Cardiac fibroblast (primary cell): Measurements from ENCODE around the gene DNAAF3.

Experiments
- DNase-seq, 2 donors: peaks; one replicate each; pipeline versions ENCODE4 v3.0.0 to v3.0.0-alpha.2; 2010; ENCODE audit warnings: low read depth in 2 of 2
- H3K4me3 ChIP-seq, 2 donors: replicated peaks in 1 of 2; 1 replicate in 1 of 2; 2 replicates in 1 of 2; pipeline ENCODE4 v1.5.1; 2011; ENCODE audit warnings: low read depth in 2 of 2, low read length in 2 of 2, mild to moderate bottlenecking in 2 of 2, moderate library complexity in 1 of 2
- TF ChIP-seq, protein P1 (sequence below): IDR thresholded peaks from one replicate; pipeline ENCODE4 v1.5.1; 2011; ENCODE audit warnings: low read depth, mild to moderate bottlenecking, low read length, inconsistent platforms

The DNAAF3 gene

GRCh38 chr19:55114566-55115145 lies 51.8 kb downstream of the DNAAF3 start:
- H3K4me3 ChIP-seq, result no peak overlapping the region
- DNase-seq, result no peak
- TF ChIP-seq, protein P1, sequence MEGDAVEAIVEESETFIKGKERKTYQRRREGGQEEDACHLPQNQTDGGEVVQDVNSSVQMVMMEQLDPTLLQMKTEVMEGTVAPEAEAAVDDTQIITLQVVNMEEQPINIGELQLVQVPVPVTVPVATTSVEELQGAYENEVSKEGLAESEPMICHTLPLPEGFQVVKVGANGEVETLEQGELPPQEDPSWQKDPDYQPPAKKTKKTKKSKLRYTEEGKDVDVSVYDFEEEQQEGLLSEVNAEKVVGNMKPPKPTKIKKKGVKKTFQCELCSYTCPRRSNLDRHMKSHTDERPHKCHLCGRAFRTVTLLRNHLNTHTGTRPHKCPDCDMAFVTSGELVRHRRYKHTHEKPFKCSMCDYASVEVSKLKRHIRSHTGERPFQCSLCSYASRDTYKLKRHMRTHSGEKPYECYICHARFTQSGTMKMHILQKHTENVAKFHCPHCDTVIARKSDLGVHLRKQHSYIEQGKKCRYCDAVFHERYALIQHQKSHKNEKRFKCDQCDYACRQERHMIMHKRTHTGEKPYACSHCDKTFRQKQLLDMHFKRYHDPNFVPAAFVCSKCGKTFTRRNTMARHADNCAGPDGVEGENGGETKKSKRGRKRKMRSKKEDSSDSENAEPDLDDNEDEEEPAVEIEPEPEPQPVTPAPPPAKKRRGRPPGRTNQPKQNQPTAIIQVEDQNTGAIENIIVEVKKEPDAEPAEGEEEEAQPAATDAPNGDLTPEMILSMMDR, result no peak

- peak; percentile 90 to 95 for DNase-seq
- TF ChIP-seq, protein P1, result no peak
- no peak overlapping the region for H3K4me3 ChIP-seq
These were observed 52.8 kb downstream of the DNAAF3 start for GRCh38 chr19:55113570-55114039.

GRCh38 chr19:55112777-55113569 lies 53.4 kb downstream of the DNAAF3 start:
- no peak overlapping the region for H3K4me3 ChIP-seq
- DNase-seq, result no peak
- TF ChIP-seq, protein P1, result no peak

DNA sequence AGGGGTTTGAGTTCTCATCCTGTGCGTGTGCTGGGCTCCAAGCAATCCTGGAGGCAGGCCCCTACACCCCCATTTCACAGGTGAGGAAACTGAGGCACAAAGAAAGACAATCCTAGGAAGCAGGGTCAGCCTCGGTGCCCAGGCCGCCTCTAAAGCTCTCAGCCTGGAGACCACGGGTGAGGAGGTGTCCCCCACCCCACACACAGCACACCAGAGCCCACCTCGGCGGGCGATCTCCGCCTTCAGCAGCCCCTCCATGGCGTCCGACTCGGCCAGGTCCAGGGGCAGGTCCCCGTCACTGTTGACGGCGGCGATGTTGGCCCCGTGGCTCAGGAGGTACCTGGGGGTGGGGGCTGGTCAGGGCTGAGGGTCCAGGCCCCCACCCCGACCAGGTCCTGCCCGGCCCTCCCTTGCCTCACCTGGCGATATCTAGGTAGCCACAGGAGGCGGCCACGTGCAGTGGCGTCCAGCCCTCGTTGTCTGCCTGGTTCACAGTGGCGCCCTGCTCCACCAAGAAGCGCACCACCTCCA lies 54.1 kb downstream of the DNAAF3 start:
- TF ChIP-seq, protein P1, result no peak
- no peak for DNase-seq
- H3K4me3 ChIP-seq, result no peak overlapping the region

- H3K4me3 ChIP-seq, result no peak overlapping the region
- no peak for DNase-seq
- TF ChIP-seq, protein P1, result no peak
These were observed 55.1 kb downstream of the DNAAF3 start for GRCh38 chr19:55111238-55111831.

GRCh38 chr19:55109527-55110291 lies 56.7 kb downstream of the DNAAF3 start:
- TF ChIP-seq, protein P1, result no peak
- H3K4me3 ChIP-seq, result no peak overlapping the region
- DNase-seq, result no peak
